ENCODE data around the gene CANT1. TPM values are rescaled to one million over a fixed set of nuclear protein-coding genes. Genes with fewer than 3 reads are reported as not detected.

Gene CANT1
- total RNA-seq, 4 donors from 2014 or later: 56.9 to 125 (median 80.0) TPM

- peak overlapping the region in 2 of 4 donors; percentile 49 to 83 for H3K27ac ChIP-seq
- H3K36me3 ChIP-seq: peaks cover 0 to 21% (median 0%) of the 10 kb centered on the region in 3 donors
- peak in 2 of 3 donors; percentile 72 to 75 for DNase-seq
- H3K4me1 ChIP-seq: peaks cover 0 to 61% (median 10%) of the 10 kb centered on the region in 4 donors
- TF ChIP-seq CTCF (IDR thresholded peaks at IDR 0.05) (no peak), POLR2A (IDR thresholded peaks at IDR 0.05) (no peak)
- H3K4me3 ChIP-seq: no peak overlapping the region
- no peaks in the 10 kb centered on the region for H3K27me3 ChIP-seq
- H3K9me3 ChIP-seq: no peaks in the 10 kb centered on the region
Observed at GRCh38 chr17:78974635-78975591, 34.7 kb downstream of the CANT1 start.

GRCh38 chr17:78973792-78974520, 35.6 kb downstream of the CANT1 start:
- Histone ChIP-seq H3K36me3 (peaks cover 0 to 29% (median 0%) of the 10 kb centered on the region in 3 donors), H3K27ac (peak overlapping the region in 1 of 4 donors; percentile 83), H3K27me3 (no peaks in the 10 kb centered on the region), H3K9me3 (no peaks in the 10 kb centered on the region), H3K4me1 (peaks cover 0 to 53% (median 10%) of the 10 kb centered on the region in 4 donors), H3K4me3 (no peak overlapping the region)
- DNase-seq: no peak
- TF ChIP-seq POLR2A (IDR thresholded peaks at IDR 0.05) (no peak), CTCF (IDR thresholded peaks at IDR 0.05) (no peak)

- Histone ChIP-seq H3K27ac (no peak overlapping the region), H3K4me1 (peaks cover 0 to 45% (median 10%) of the 10 kb centered on the region in 4 donors), H3K4me3 (no peak overlapping the region), H3K27me3 (no peaks in the 10 kb centered on the region), H3K9me3 (no peaks in the 10 kb centered on the region), H3K36me3 (peaks cover 0 to 36% (median 0%) of the 10 kb centered on the region in 3 donors)
- DNase-seq: peak in 1 of 3 donors; percentile 49
- TF ChIP-seq CTCF (IDR thresholded peaks at IDR 0.05) (no peak), POLR2A (IDR thresholded peaks at IDR 0.05) (no peak)
Observed at GRCh38 chr17:78973196-78973595, 36.4 kb downstream of the CANT1 start.

GRCh38 chr17:78972507-78973105, 37.0 kb downstream of the CANT1 start:
- Histone ChIP-seq H3K4me1 (peaks cover 0 to 39% (median 10%) of the 10 kb centered on the region in 4 donors), H3K4me3 (no peak overlapping the region), H3K27me3 (no peaks in the 10 kb centered on the region), H3K27ac (no peak overlapping the region), H3K36me3 (peaks cover 0 to 39% (median 0%) of the 10 kb centered on the region in 3 donors), H3K9me3 (no peaks in the 10 kb centered on the region)
- DNase-seq: peak in 1 of 3 donors; percentile 42
- TF ChIP-seq POLR2A (IDR thresholded peaks at IDR 0.05): no peak

GRCh38 chr17:78971756-78972506, 37.6 kb downstream of the CANT1 start:
- peaks cover 0 to 42% (median 0%) of the 10 kb centered on the region in 3 donors for H3K36me3 ChIP-seq
- no peak overlapping the region for H3K4me3 ChIP-seq
- H3K27me3 ChIP-seq: no peaks in the 10 kb centered on the region
- DNase-seq: peak in 1 of 3 donors; percentile 42
- no peak for TF ChIP-seq CTCF (IDR thresholded peaks at IDR 0.05)
- TF ChIP-seq POLR2A (IDR thresholded peaks at IDR 0.05): no peak
- H3K4me1 ChIP-seq: peaks cover 0 to 33% (median 7%) of the 10 kb centered on the region in 4 donors
- H3K27ac ChIP-seq: no peak overlapping the region
- no peaks in the 10 kb centered on the region for H3K9me3 ChIP-seq
